Measurements from ENCODE around the gene LKAAEAR1. TPM values are rescaled to one million over a fixed set of nuclear protein-coding genes. Genes with fewer than 3 reads are reported as not detected.

Gene LKAAEAR1
- total and polyA plus RNA-seq, 2 of the 13 experiments (the other 11 are each of a cell fraction or from before 2014, with no cell fraction given), result not detected

DNA sequence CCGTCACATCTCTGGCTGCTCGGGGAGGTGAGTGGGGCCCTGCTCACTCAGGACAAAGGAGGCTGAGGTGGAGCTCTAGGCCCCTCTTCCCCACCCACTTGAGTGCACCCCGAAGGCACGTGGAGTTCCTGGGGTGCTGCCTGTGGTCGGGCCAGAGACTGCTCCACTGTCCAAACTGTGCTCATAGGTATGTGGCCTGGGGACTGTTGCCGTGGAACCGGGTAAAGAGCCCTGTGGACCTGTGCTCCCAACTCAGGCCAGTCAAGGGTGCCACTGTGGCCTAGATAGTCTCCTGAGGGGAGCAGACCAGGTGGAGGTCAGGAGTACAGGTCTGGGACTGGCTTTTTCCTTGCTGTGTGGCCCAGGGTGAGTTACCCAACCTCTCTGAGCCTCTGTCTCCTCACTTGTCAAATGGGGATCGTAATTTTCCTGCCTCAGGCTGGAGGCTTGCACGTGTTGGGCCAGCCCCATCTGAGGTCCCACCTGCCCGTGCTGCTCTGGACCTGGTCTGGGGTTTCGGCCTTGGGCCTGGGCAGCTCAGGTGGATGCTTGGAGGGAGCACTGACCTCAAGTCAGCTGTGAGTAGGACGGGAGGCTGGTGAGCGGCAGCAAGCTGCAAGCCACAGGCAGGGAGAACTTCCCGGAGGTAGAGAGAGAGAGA lies 35.6 kb upstream of the LKAAEAR1 start (continued):
- TF ChIP-seq ZNF496 (CRISPR knock-in tag; IDR thresholded peaks at IDR 0.05; ENCODE audit: insufficient replicate concordance), result no peak
- TF ChIP-seq MTA1 (CRISPR knock-in tag; IDR thresholded peaks at IDR 0.05; ENCODE audit: borderline replicate concordance), result peak; percentile 41; the same call in 1 of the 2 replicates
- TF ChIP-seq MED8 (CRISPR knock-in tag; IDR thresholded peaks at IDR 0.05; ENCODE audit: insufficient replicate concordance), result peak; percentile 52

DNA sequence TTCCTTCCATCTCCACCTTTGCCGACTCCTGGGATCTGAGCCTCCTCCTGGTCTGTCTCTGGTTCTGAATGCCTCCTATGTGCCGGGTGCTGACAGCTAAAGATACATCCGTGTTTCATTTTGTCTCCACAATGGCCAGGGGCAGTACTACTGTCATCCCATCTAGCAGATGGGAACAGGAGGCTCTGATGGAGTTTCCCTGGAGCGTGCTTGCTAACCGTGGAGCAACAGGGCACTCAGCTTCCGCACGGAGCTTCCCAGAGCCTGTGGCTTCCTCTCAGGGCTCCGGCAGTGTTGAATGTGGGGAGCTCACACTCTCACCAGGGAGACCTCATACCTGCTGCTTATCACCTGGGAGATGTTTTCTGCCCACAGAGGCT lies 35.1 kb upstream of the LKAAEAR1 start:
- DNase-seq (ENCODE audit: low spot score), result no peak
- peak; percentile 29 for ATAC-seq
- TF ChIP-seq PAWR (CRISPR knock-in tag; IDR thresholded peaks at IDR 0.05; ENCODE audit: borderline replicate concordance) (no peak), ZNF24 (IDR thresholded peaks at IDR 0.05) (no peak), ZNF761 (CRISPR knock-in tag; conservative IDR thresholded peaks at IDR 0.05) (no peak), ZNF570 (CRISPR knock-in tag; IDR thresholded peaks at IDR 0.05; ENCODE audit: borderline replicate concordance) (no peak), ZNF660 (CRISPR knock-in tag; IDR thresholded peaks at IDR 0.05; ENCODE audit: borderline replicate concordance, low read depth) (no peak)
- TF ChIP-seq, protein P1, sequence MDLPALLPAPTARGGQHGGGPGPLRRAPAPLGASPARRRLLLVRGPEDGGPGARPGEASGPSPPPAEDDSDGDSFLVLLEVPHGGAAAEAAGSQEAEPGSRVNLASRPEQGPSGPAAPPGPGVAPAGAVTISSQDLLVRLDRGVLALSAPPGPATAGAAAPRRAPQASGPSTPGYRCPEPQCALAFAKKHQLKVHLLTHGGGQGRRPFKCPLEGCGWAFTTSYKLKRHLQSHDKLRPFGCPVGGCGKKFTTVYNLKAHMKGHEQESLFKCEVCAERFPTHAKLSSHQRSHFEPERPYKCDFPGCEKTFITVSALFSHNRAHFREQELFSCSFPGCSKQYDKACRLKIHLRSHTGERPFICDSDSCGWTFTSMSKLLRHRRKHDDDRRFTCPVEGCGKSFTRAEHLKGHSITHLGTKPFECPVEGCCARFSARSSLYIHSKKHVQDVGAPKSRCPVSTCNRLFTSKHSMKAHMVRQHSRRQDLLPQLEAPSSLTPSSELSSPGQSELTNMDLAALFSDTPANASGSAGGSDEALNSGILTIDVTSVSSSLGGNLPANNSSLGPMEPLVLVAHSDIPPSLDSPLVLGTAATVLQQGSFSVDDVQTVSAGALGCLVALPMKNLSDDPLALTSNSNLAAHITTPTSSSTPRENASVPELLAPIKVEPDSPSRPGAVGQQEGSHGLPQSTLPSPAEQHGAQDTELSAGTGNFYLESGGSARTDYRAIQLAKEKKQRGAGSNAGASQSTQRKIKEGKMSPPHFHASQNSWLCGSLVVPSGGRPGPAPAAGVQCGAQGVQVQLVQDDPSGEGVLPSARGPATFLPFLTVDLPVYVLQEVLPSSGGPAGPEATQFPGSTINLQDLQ (CRISPR knock-in tag; IDR thresholded peaks at IDR 0.05), result no peak
- 23% methylated on average over 8 of the region's 8 CpGs for WGBS (ENCODE audit: low lambda C conversion rate)
- no peak overlapping the region for H3K4me2 ChIP-seq (ENCODE audit: low read depth, low read length)
- no peaks in the 10 kb centered on the region for H4K20me1 ChIP-seq (ENCODE audit: insufficient read depth, low read length)
- ChIA-PET POLR2A (interaction anchor here (1.3 kb wide), 1 partner anchor 162 kb away, joined by 3 read pairs; no protein-coding TSS in a partner anchor), CTCF (ENCODE audit: low intra/inter-chr PET ratio, low total read pairs) (interaction anchor here (2.0 to 2.5 kb wide), 2 partner anchors 36 to 139 kb away, joined by 11 to 14 read pairs; partner anchors contain the start of genes LKAAEAR1 and PRPF6)
- intact Hi-C loops (cut with micrococcal nuclease; ENCODE audit: unreplicated experiment) (no loop called here), in situ Hi-C loops (cut with HindIII; ENCODE audit: extremely low pct_ligation_motif_present, low pct_unique_long_range_greater_than_20kb) (loop anchor here (5.0 kb wide), 1 partner anchor 37 kb away; the partner anchor contains the start of genes LKAAEAR1 and OPRL1)
- no peak overlapping the region for H3K27ac ChIP-seq (ENCODE audit: extremely low read length, insufficient read depth, low read length)
- FAIRE-seq, result no peak
- H3K36me3 ChIP-seq (replicated peaks in 1 of 2; ENCODE audit: control insufficient read depth in 1 of 2, insufficient read depth in 2 of 2, low read length in 2 of 2), result no peaks in the 10 kb centered on the region
- H3K9ac ChIP-seq (ENCODE audit: insufficient read depth, low read depth, low read length), result no peak overlapping the region
- H3K4me3 ChIP-seq (replicated peaks in 1 of 3; ENCODE audit: insufficient read depth in 1 of 3, low read depth in 2 of 3, low read length in 3 of 3), result no peak overlapping the region
- H3K4me1 ChIP-seq (ENCODE audit: insufficient read depth, low read length), result peaks cover 11% of the 10 kb centered on the region
- BruUV-seq (replicated peaks), result no TSS peak
- H2AFZ ChIP-seq (ENCODE audit: low read length), result no peak overlapping the region
- peaks cover 8 to 39% of the 10 kb centered on the region in 2 experiments for H3K27me3 ChIP-seq (ENCODE audit: control insufficient read depth in 1 of 2, insufficient read depth in 2 of 2, low read length in 2 of 2)
- H3K79me2 ChIP-seq (ENCODE audit: insufficient read depth, low read length), result no peaks in the 10 kb centered on the region
- H3K9me3 ChIP-seq (ENCODE audit: low read length), result no peaks in the 10 kb centered on the region

All from HepG2 (cell line).